Caco-2 (cell line): ENCODE results near the gene CACNA1A. TPM values are rescaled to one million over a fixed set of nuclear protein-coding genes. Genes with fewer than 3 reads are reported as not detected.
"Not testable (repeated sequence)": the region's sequence is repeated elsewhere in the genome, so short reads cannot be mapped to it uniquely, and the experiment has no call there.

ENCODE experiments used
- BruUV-seq: library from RNA; stranded (reverse); fragments of 400-500 nt; replicated peaks from 2 replicates; lab custom pipeline; 2021; lab: Mats Ljungman, UMichigan
- CTCF ChIA-PET: fragments of 300-600 bp; sonication (Branson Sonifier 250); formaldehyde crosslinking; loops from one replicate; lab custom pipeline; 2022; ENCODE audit warnings: antibody characterized with exemption; lab: Charles Lee
- POLR2A ChIA-PET: fragments of 300-600 bp; sonication (Branson Sonifier 250); formaldehyde crosslinking; loops from one replicate; lab custom pipeline; 2022; ENCODE audit warnings: antibody characterized with exemption; lab: Charles Lee
- DNase-seq, 2 experiments: peaks; one replicate each; pipeline versions ENCODE4 v3.0.0 to v3.0.0-alpha.2; 2020 to 2022
- H3K27me3 ChIP-seq: replicated peaks from 2 replicates; pipeline ENCODE4 v1.6.0; 2011; ENCODE audit warnings: low read length; ENCODE audit not compliant: control insufficient read depth, insufficient read depth
- H3K36me3 ChIP-seq: 2 replicates; pipeline ENCODE4 v1.5.1; 2011; ENCODE audit warnings: low read length; ENCODE audit not compliant: control insufficient read depth, insufficient read depth
- H3K4me1 ChIP-seq: fragments of 250-450 bp; sonication (Bioruptor Pico); 2 replicates; pipeline ENCODE4 v1.5.1; 2020; ENCODE audit warnings: mild to moderate bottlenecking
- H3K4me3 ChIP-seq: 2 replicates; pipeline ENCODE4 v1.5.1; 2011; ENCODE audit warnings: low read depth, mild to moderate bottlenecking, control low read depth, low read length
- H3K9me3 ChIP-seq: fragments of 250-450 bp; sonication (Bioruptor Pico); 2 replicates; pipeline ENCODE4 v1.5.1; 2020; ENCODE audit warnings: mild to moderate bottlenecking, moderate library complexity
- H3K27ac Mint-ChIP-seq: one replicate; pipeline ENCODE4 v1.8.0; 2022; ENCODE audit warnings: mixed read lengths; ENCODE audit not compliant: unreplicated experiment
- H3K27me3 Mint-ChIP-seq: one replicate; pipeline ENCODE4 v1.8.0; 2022; ENCODE audit warnings: mixed read lengths; ENCODE audit not compliant: insufficient read depth, unreplicated experiment
- H3K36me3 Mint-ChIP-seq: one replicate; pipeline ENCODE4 v1.8.0; 2022; ENCODE audit warnings: mild to moderate bottlenecking, mixed read lengths; ENCODE audit not compliant: insufficient read depth, unreplicated experiment
- H3K4me1 Mint-ChIP-seq: one replicate; pipeline ENCODE4 v1.8.0; 2022; ENCODE audit warnings: low read depth, mixed read lengths; ENCODE audit not compliant: unreplicated experiment
- H3K4me3 Mint-ChIP-seq: one replicate; pipeline ENCODE4 v1.8.0; 2022; ENCODE audit warnings: mild to moderate bottlenecking, moderate library complexity, mixed read lengths; ENCODE audit not compliant: unreplicated experiment
- H3K9me3 Mint-ChIP-seq: one replicate; pipeline ENCODE4 v1.8.0; 2022; ENCODE audit warnings: mixed read lengths; ENCODE audit not compliant: unreplicated experiment
- CTCF ChIP-seq, 2 experiments: fragments of 200-600 bp in 1 of 2; IDR thresholded peaks; 1 replicate in 1 of 2; 2 replicates in 1 of 2; pipeline versions ENCODE4 v1.5.1 to v1.8.0; 2011 to 2022; ENCODE audit warnings: antibody characterized with exemption in 1 of 2, control low read depth in 1 of 2, inconsistent platforms in 1 of 2, low read depth in 1 of 2, low read length in 1 of 2, mild to moderate bottlenecking in 1 of 2, moderate library complexity in 1 of 2; ENCODE audit not compliant: insufficient read depth in 1 of 2, severe bottlenecking in 1 of 2, unreplicated experiment in 1 of 2
- intact Hi-C: fragments of 100-400 bp; cut with micrococcal nuclease; formaldehyde crosslinking; loops from one replicate; pipeline ENCODE4 v1.10.0; 2022; ENCODE audit not compliant: unreplicated experiment
- total RNA-seq: library from RNA; stranded (reverse); gene quantifications from 2 replicates; pipeline ENCODE4 v1.2.3, GENCODE V29; 2022

The CACNA1A gene
- total RNA-seq, 1 experiment from 2014 or later = not detected

GRCh38 chr19:13181747-13182388 is 324.4 kb downstream of the CACNA1A start:
- no peaks in the 10 kb centered on the region for H3K9me3 Mint-ChIP-seq
- no TSS peak for BruUV-seq
- no peaks in the 10 kb centered on the region for H3K27me3 ChIP-seq
- no peak overlapping the region for H3K4me3 Mint-ChIP-seq
- no peaks in the 10 kb centered on the region for H3K27me3 Mint-ChIP-seq
- no peak for DNase-seq
- H3K4me1 Mint-ChIP-seq = no peaks in the 10 kb centered on the region
- intact Hi-C loops = no loop called here
- no peak overlapping the region for H3K27ac Mint-ChIP-seq
- H3K9me3 ChIP-seq = no peaks in the 10 kb centered on the region
- no peak overlapping the region for H3K4me3 ChIP-seq
- no peaks in the 10 kb centered on the region for H3K36me3 ChIP-seq
- TF ChIP-seq CTCF (IDR thresholded peaks at IDR 0.05; ENCODE audit: insufficient read depth in 1 of 2, low read depth in 1 of 2, low read length in 1 of 2, severe bottlenecking in 1 of 2, unreplicated experiment in 1 of 2) = no peak
- ChIA-PET POLR2A (no interaction called here), CTCF (no interaction called here)
- no peaks in the 10 kb centered on the region for H3K36me3 Mint-ChIP-seq
- H3K4me1 ChIP-seq = no peaks in the 10 kb centered on the region

GRCh38 chr19:13178291-13178690 is 328.0 kb downstream of the CACNA1A start:
- POLR2A ChIA-PET, H3K4me3 Mint-ChIP-seq, intact Hi-C loops, H3K9me3 Mint-ChIP-seq, H3K4me1 ChIP-seq, H3K4me3 ChIP-seq, H3K36me3 Mint-ChIP-seq, H3K27ac Mint-ChIP-seq, BruUV-seq, H3K36me3 ChIP-seq, H3K4me1 Mint-ChIP-seq, H3K27me3 Mint-ChIP-seq, CTCF ChIA-PET, H3K27me3 ChIP-seq, H3K9me3 ChIP-seq, DNase-seq: not testable (repeated sequence)

GRCh38 chr19:13177584-13177983 is 328.7 kb downstream of the CACNA1A start:
- H3K4me1 Mint-ChIP-seq, H3K27me3 ChIP-seq, H3K4me3 ChIP-seq, H3K4me3 Mint-ChIP-seq, POLR2A ChIA-PET, H3K9me3 Mint-ChIP-seq, H3K4me1 ChIP-seq, H3K27me3 Mint-ChIP-seq, DNase-seq, H3K36me3 Mint-ChIP-seq, intact Hi-C loops, BruUV-seq, H3K9me3 ChIP-seq, H3K27ac Mint-ChIP-seq, H3K36me3 ChIP-seq: not testable (repeated sequence)
- CTCF ChIA-PET = interaction anchor here (0.6 kb wide), 1 partner anchor 126 kb away, joined by 3 read pairs; no protein-coding TSS in a partner anchor

- H3K4me1 ChIP-seq = no peaks in the 10 kb centered on the region; the same call in 1 of the 2 replicates
- no peak for DNase-seq
- ChIA-PET CTCF (interaction anchor here (1.2 kb wide), 1 partner anchor 8 kb away, joined by 3 read pairs; no protein-coding TSS in a partner anchor), POLR2A (no interaction called here)
- Mint-ChIP-seq H3K27me3 (no peaks in the 10 kb centered on the region), H3K4me1 (no peaks in the 10 kb centered on the region), H3K27ac (no peak overlapping the region), H3K36me3 (no peaks in the 10 kb centered on the region), H3K4me3 (no peak overlapping the region), H3K9me3 (no peaks in the 10 kb centered on the region)
- no TSS peak for BruUV-seq
- H3K4me3 ChIP-seq = no peak overlapping the region
- H3K27me3 ChIP-seq = no peaks in the 10 kb centered on the region
- no peak for TF ChIP-seq CTCF (IDR thresholded peaks at IDR 0.05; ENCODE audit: insufficient read depth in 1 of 2, low read depth in 1 of 2, low read length in 1 of 2, severe bottlenecking in 1 of 2, unreplicated experiment in 1 of 2)
- H3K9me3 ChIP-seq = no peaks in the 10 kb centered on the region
- no peaks in the 10 kb centered on the region; the same call in 1 of the 2 replicates for H3K36me3 ChIP-seq
- intact Hi-C loops = no loop called here
These were observed 329.9 kb downstream of the CACNA1A start for GRCh38 chr19:13176345-13176744.
